ENCODE measurements around the gene FMO2. TPM values are rescaled to one million over a fixed set of nuclear protein-coding genes. Genes with fewer than 3 reads are reported as not detected.

FMO2 gene
- total RNA-seq, 6 experiments from 2014 or later, result not detected

GRCh38 chr1:171256940-171257606, 72.0 kb downstream of the FMO2 start:
- Mint-ChIP-seq H3K4me3 (no peak overlapping the region), H3K9me3 (no peaks in the 10 kb centered on the region), H3K4me1 (ENCODE audit: low read depth) (peaks cover 25% of the 10 kb centered on the region), H3K36me3 (ENCODE audit: low read depth) (no peaks in the 10 kb centered on the region), H3K27ac (no peak overlapping the region), H3K27me3 (ENCODE audit: insufficient read depth) (peaks cover 9% of the 10 kb centered on the region; the same call in 1 of the 2 replicates)
- peak; percentile 56 for DNase-seq
- no peak for TF ChIP-seq CTCF (IDR thresholded peaks at IDR 0.05)

- Mint-ChIP-seq H3K27ac (no peak overlapping the region), H3K27me3 (ENCODE audit: insufficient read depth) (peaks cover 7% of the 10 kb centered on the region; the same call in 1 of the 2 replicates), H3K4me1 (ENCODE audit: low read depth) (peaks cover 25% of the 10 kb centered on the region), H3K4me3 (no peak overlapping the region), H3K36me3 (ENCODE audit: low read depth) (no peaks in the 10 kb centered on the region), H3K9me3 (no peaks in the 10 kb centered on the region)
- no peak for TF ChIP-seq CTCF (IDR thresholded peaks at IDR 0.05)
- DNase-seq, result no peak
Measured at GRCh38 chr1:171257607-171258076, 72.5 kb downstream of the FMO2 start.

- no peaks in the 10 kb centered on the region for H3K36me3 Mint-ChIP-seq (ENCODE audit: low read depth)
- no peak overlapping the region for H3K27ac Mint-ChIP-seq
- H3K9me3 Mint-ChIP-seq, result no peaks in the 10 kb centered on the region
- peaks cover 8% of the 10 kb centered on the region; the same call in 1 of the 2 replicates for H3K27me3 Mint-ChIP-seq (ENCODE audit: insufficient read depth)
- peaks cover 25% of the 10 kb centered on the region for H3K4me1 Mint-ChIP-seq (ENCODE audit: low read depth)
- DNase-seq, result no peak
- TF ChIP-seq CTCF (IDR thresholded peaks at IDR 0.05), result no peak
- H3K4me3 Mint-ChIP-seq, result no peak overlapping the region
Measured at GRCh38 chr1:171258429-171258828, 73.3 kb downstream of the FMO2 start.

GRCh38 chr1:171258943-171259342, 73.8 kb downstream of the FMO2 start:
- Mint-ChIP-seq H3K27me3 (ENCODE audit: insufficient read depth) (peaks cover 11% of the 10 kb centered on the region; the same call in 1 of the 2 replicates), H3K27ac (no peak overlapping the region), H3K4me3 (no peak overlapping the region), H3K9me3 (no peaks in the 10 kb centered on the region), H3K36me3 (ENCODE audit: low read depth) (no peaks in the 10 kb centered on the region), H3K4me1 (ENCODE audit: low read depth) (peaks cover 25% of the 10 kb centered on the region)
- no peak for DNase-seq
- no peak for TF ChIP-seq CTCF (IDR thresholded peaks at IDR 0.05)

Other genes with a start within 250 kb of the FMO2 start
- gene MROH9, start 249.8 kb upstream of the FMO2 start, total RNA-seq (2021; fragmentation: NEBNext Ultra II Directional; extraction: Animal tissue kit (Norgen Biotek cat#: 25700)), result under 1 TPM in 3 of 6 experiments, not detected in 3; 0.10 to 0.17 (median 0.11) TPM
- under 1 TPM in 4 of 6 experiments, not detected in 2; 0.23 to 0.89 (median 0.40) TPM for gene FMO3, start 94.4 kb upstream of the FMO2 start, total RNA-seq (2021; fragmentation: NEBNext Ultra II Directional; extraction: Animal tissue kit (Norgen Biotek cat#: 25700))
- not detected for gene FMO1, start 63.2 kb downstream of the FMO2 start, total RNA-seq (2021; fragmentation: NEBNext Ultra II Directional; extraction: Animal tissue kit (Norgen Biotek cat#: 25700))
- 1 to 10 TPM in 2 of 6 experiments, under 1 TPM in 4; 0.36 to 1.9 (median 0.88) TPM for gene FMO4, start 128.9 kb downstream of the FMO2 start, total RNA-seq (2021; fragmentation: NEBNext Ultra II Directional; extraction: Animal tissue kit (Norgen Biotek cat#: 25700))